Esophagus squamous epithelium (tissue), 4 donors: ENCODE data around the gene SPPL2B.

ENCODE experiments used
- POLR2A ChIP-seq, 4 donors: fragments of 450-650 bp; IDR thresholded peaks; one replicate each; pipeline ENCODE4 v1.6.1; 2017; ENCODE audit warnings: antibody characterized with exemption in 4 of 4, mild to moderate bottlenecking in 4 of 4, moderate library complexity in 3 of 4
- TF ChIP-seq, protein P1 (sequence below), 6 experiments: fragments of 450-650 bp in 4 of 6; fragments of 200-600 bp in 2 of 6; sonication (generic) in 2 of 6; IDR thresholded peaks; one replicate each; pipeline ENCODE4 v1.5.1; 2016 to 2019; ENCODE audit warnings: antibody characterized with exemption in 6 of 6, mild to moderate bottlenecking in 4 of 6, moderate library complexity in 4 of 6

DNA sequence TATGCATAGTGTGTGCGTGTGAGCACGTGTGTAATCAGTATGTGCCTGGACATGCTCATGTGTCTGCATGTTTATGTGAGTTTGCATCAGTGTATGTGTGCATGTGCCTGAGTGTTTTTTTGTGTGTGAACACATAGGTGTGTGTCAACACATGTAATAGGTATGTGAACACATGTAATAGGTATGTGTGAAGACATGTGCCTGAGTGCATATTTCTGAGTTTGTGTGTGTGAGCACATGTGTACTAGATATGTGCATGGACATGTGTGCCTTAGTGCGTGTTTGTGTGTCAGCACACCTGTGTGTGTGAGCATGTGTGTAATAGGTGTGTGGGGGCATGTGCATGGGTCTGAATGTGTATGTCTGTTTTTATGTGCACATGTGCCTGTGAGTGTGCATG is 7.4 kb downstream of the SPPL2B start:
- no peak for TF ChIP-seq POLR2A (IDR thresholded peaks at IDR 0.05)
- TF ChIP-seq, protein P1, sequence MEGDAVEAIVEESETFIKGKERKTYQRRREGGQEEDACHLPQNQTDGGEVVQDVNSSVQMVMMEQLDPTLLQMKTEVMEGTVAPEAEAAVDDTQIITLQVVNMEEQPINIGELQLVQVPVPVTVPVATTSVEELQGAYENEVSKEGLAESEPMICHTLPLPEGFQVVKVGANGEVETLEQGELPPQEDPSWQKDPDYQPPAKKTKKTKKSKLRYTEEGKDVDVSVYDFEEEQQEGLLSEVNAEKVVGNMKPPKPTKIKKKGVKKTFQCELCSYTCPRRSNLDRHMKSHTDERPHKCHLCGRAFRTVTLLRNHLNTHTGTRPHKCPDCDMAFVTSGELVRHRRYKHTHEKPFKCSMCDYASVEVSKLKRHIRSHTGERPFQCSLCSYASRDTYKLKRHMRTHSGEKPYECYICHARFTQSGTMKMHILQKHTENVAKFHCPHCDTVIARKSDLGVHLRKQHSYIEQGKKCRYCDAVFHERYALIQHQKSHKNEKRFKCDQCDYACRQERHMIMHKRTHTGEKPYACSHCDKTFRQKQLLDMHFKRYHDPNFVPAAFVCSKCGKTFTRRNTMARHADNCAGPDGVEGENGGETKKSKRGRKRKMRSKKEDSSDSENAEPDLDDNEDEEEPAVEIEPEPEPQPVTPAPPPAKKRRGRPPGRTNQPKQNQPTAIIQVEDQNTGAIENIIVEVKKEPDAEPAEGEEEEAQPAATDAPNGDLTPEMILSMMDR (IDR thresholded peaks at IDR 0.05): no peak
